ENCODE measurements around the gene LAMA2.

Gene LAMA2

DNA sequence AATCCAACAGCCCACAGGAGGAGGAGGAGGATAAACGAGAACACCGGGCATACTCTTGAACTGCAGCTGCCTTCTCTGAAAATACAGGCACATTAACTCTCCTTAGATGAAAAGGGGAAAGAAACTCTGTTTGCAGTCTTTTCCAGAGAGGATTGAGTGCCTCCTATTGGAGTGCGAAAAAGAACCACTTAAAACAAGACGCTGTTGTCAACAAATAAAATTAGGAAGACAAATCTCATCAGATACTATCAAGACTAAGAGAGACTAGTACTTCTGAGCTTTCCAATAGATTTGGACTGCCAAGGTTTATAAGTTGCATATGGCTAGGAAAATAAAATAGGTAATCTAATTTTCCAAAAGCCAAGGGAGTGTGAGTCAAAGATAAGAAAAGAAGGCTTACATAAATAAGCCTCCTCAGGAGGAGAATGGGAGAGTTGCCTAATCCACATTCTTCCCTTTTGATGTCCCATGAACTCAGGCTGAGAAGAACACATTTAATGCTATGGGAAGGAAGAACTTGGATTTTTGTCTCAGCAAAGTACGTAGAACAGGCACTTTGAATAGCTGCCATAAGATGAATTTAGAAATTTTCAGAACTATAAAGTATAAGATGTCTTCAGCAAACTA is 672.4 kb downstream of the LAMA2 start:
- Histone ChIP-seq H3K9me3 (ENCODE audit: severe bottlenecking) (no peaks in the 10 kb centered on the region), H3K4me3 (ENCODE audit: low read depth, low read length) (no peak overlapping the region), H3K27me3 (ENCODE audit: insufficient read depth, low read depth, severe bottlenecking) (no peaks in the 10 kb centered on the region), H3K27ac (no peak overlapping the region), H3K36me3 (no peaks in the 10 kb centered on the region)
- TF ChIP-seq CTCF (IDR thresholded peaks at IDR 0.05; ENCODE audit: low read depth, low read length), result no peak
- no peak for DNase-seq

DNA sequence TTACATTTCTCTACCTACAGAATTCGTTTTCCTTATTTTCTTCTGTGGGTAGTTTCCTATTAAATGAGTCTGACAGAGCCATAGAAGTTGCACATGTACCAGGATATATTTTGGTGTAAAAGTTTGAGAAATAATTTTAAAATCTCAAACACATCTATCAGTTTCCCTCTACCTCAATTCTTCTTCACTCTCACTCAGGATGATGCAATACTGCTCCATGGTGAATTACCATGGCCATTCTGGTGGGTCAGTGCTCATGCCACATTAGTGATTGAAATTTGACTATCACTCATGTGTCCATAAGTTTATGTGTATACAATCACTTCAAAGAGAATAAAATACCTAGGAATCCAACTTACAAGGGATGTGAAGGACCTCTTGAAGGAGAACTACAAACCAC is 675.3 kb downstream of the LAMA2 start:
- no peak overlapping the region for H3K4me3 ChIP-seq (ENCODE audit: low read depth, low read length)
- no peak for TF ChIP-seq CTCF (IDR thresholded peaks at IDR 0.05; ENCODE audit: low read depth, low read length)
- no peak for DNase-seq

DNA sequence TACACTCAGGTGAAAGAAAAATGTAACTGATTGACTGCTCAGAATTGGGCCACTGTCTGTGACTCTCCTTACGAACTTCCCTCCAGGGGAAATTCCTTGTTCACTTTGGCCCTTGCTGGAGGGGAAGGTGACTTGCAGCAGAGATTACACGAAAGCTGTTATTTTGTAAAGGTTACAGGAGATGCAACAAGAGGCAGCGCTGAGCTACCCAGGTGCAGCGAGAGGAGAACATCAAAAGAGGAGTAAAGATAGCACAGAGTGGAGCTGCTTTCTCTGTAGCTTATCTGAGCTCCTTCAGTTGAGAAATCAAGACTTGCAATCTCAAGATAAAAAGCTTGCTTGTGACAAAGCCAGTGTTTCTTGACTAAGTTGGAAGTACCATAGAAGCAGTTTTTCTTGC is 682.4 kb downstream of the LAMA2 start:
- no peak for TF ChIP-seq CTCF (IDR thresholded peaks at IDR 0.05; ENCODE audit: low read depth, low read length)
- no peak overlapping the region for H3K27ac ChIP-seq
- no peaks in the 10 kb centered on the region for H3K9me3 ChIP-seq (ENCODE audit: severe bottlenecking)
- no peaks in the 10 kb centered on the region for H3K36me3 ChIP-seq
- no peak overlapping the region for H3K4me3 ChIP-seq (ENCODE audit: low read depth, low read length)
- no peak for DNase-seq
- H3K27me3 ChIP-seq (ENCODE audit: insufficient read depth, low read depth, severe bottlenecking), result no peaks in the 10 kb centered on the region

More for the DNA sequence above, 675.3 kb downstream of the LAMA2 start:
- Histone ChIP-seq H3K9me3 (ENCODE audit: severe bottlenecking) (no peaks in the 10 kb centered on the region), H3K27me3 (ENCODE audit: insufficient read depth, low read depth, severe bottlenecking) (no peaks in the 10 kb centered on the region), H3K27ac (no peak overlapping the region), H3K36me3 (no peaks in the 10 kb centered on the region)

- TF ChIP-seq CTCF (IDR thresholded peaks at IDR 0.05; ENCODE audit: low read depth, low read length), result no peak
- DNase-seq, result no peak
- Histone ChIP-seq H3K9me3 (ENCODE audit: severe bottlenecking) (no peaks in the 10 kb centered on the region), H3K27me3 (ENCODE audit: insufficient read depth, low read depth, severe bottlenecking) (no peaks in the 10 kb centered on the region), H3K4me3 (ENCODE audit: low read depth, low read length) (no peak overlapping the region), H3K27ac (no peak overlapping the region), H3K36me3 (no peaks in the 10 kb centered on the region)
These were observed 682.9 kb downstream of the LAMA2 start for GRCh38 chr6:129565811-129566210.

Measured in WERI-Rb-1 (cell line).